ENCODE data around the gene HOXC12. TPM values are rescaled to one million over a fixed set of nuclear protein-coding genes. Genes with fewer than 3 reads are reported as not detected.
A peak's percentile ranks its signal among the peaks of the same experiment; 100 is the strongest.

The HOXC12 gene
- total and polyA plus RNA-seq, 2 of the 8 experiments (the other 6 are each of a cell fraction or from before 2014, with no cell fraction given): not detected

DNA sequence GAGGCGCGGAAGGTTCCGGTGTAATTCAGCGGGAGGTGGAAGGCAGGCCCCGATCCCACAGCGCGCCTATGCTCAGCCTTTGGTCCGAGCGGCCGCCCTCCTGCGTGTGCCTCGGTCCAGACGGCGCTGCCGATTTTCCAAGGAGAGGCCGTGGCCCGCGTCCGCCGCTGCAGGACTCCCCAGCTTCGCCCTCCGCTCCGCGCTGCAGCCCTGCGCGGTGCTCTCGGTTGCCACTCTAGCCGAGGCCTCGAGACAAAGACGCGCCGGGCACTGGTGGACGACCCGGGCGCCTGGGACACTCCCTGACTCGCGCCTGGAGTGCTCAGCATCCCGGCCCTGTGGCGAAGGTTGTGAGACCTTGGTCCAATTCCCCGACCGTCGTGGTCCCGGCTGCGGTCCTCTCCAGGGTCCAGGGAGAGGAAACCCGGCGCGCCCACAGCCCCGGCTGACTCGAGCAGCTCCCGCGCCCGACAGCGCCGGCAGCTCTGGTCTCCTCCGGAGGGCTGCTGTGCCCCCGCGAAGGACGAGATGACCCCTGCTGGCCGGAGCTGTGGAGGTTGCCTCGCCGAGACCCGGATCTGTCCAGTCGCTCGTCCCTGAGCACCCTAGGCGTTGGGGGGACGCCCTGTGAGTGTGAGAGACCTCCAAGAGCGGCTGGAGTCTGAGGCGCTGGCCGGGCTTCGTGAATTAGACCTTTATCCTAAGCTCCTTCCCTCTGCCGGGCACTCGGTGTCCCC is 6.5 kb downstream of the HOXC12 start (continued):
- no peak for TF ChIP-seq GTF2F1 (IDR thresholded peaks at IDR 0.05; ENCODE audit: borderline replicate concordance, low read depth, low read length)
- TF ChIP-seq RXRA (IDR thresholded peaks at IDR 0.05; ENCODE audit: insufficient read depth, low read depth, low read length): no peak
- TF ChIP-seq KDM4A (IDR thresholded peaks at IDR 0.05; ENCODE audit: low read depth, low read length, severe bottlenecking): no peak
- no peak for TF ChIP-seq POU5F1 (IDR thresholded peaks at IDR 0.05; ENCODE audit: low read depth, low read length)
- peak; percentile 18 to 24; a peak in 2 of 4 replicates for TF ChIP-seq RAD21 (IDR thresholded peaks at IDR 0.05 in 1 of 2, conservative IDR thresholded peaks at IDR 0.05 in 1 of 2; ENCODE audit: low read depth in 2 of 2, low read length in 2 of 2)
- peak in 2 of 3 experiments; percentile 23 to 27; a peak in 3 of 4 replicates for TF ChIP-seq CTCF (IDR thresholded peaks at IDR 0.05; ENCODE audit: control extremely low read depth in 1 of 3, insufficient read depth in 1 of 3, low read depth in 1 of 3, low read length in 3 of 3)
- TF ChIP-seq HDAC6 (IDR thresholded peaks at IDR 0.05; ENCODE audit: low read depth, low read length): no peak
- peak; percentile 39 for TF ChIP-seq RNF2 (IDR thresholded peaks at IDR 0.05; ENCODE audit: borderline replicate concordance, low read depth, low read length, missing control alignments, poor library complexity, severe bottlenecking)
- no peak for TF ChIP-seq CHD2 (IDR thresholded peaks at IDR 0.05; ENCODE audit: low read length)
- TF ChIP-seq ATF2 (IDR thresholded peaks at IDR 0.05; ENCODE audit: low read length): no peak
- TF ChIP-seq EZH2 (IDR thresholded peaks at IDR 0.05; ENCODE audit: low read depth, low read length, severe bottlenecking): peak; percentile 99
- no peak for TF ChIP-seq ATF3 (IDR thresholded peaks at IDR 0.05; ENCODE audit: insufficient read depth, low read depth, low read length)
- TF ChIP-seq CHD1 (IDR thresholded peaks at IDR 0.05; ENCODE audit: low read depth, low read length): no peak
- no peak for TF ChIP-seq SAP30 (IDR thresholded peaks at IDR 0.05; ENCODE audit: insufficient read depth, insufficient replicate concordance, low read length)
- TF ChIP-seq SRF (IDR thresholded peaks at IDR 0.05; ENCODE audit: low read depth, low read length): no peak
- TF ChIP-seq TAF1 (IDR thresholded peaks at IDR 0.05; ENCODE audit: low read depth, low read length): no peak
- no peak for TF ChIP-seq EGR1 (IDR thresholded peaks at IDR 0.05; ENCODE audit: borderline replicate concordance, low read depth, low read length)
- TF ChIP-seq YY1 (IDR thresholded peaks at IDR 0.05; ENCODE audit: low read depth, low read length): no peak

Data from H1 (cell line).